ENCODE measurements around the gene KCNA3.

The KCNA3 gene

GRCh38 chr1:110708974-110709440 is 34.3 kb upstream of the KCNA3 start:
- Histone ChIP-seq H3K9ac (ENCODE audit: low read length) (no peak overlapping the region), H3K79me2 (ENCODE audit: low read length) (no peaks in the 10 kb centered on the region), H3K27me3 (ENCODE audit: low read depth, low read length) (no peaks in the 10 kb centered on the region), H3K36me3 (replicated peaks; ENCODE audit: low read depth, low read length) (no peaks in the 10 kb centered on the region), H3K27ac (ENCODE audit: low read length) (no peak overlapping the region), H3K4me3 (ENCODE audit: low read length) (no peak overlapping the region), H3K4me2 (ENCODE audit: low read length) (no peak overlapping the region), H2AFZ (ENCODE audit: low read depth, low read length) (no peak overlapping the region), H3K9me3 (ENCODE audit: insufficient read depth, low read length) (no peaks in the 10 kb centered on the region), H3K4me1 (ENCODE audit: low read length) (0 out of 2 replicates have a peak, but pooled peaks cover 3% of the 10 kb centered on the region), H4K20me1 (ENCODE audit: insufficient read depth, low read length) (no peaks in the 10 kb centered on the region)
- TF ChIP-seq CTCF (IDR thresholded peaks at IDR 0.05; ENCODE audit: low read depth, low read length), result no peak
- no peak for TF ChIP-seq EZH2phosphoT487 (IDR thresholded peaks at IDR 0.05; ENCODE audit: low read depth)

- Histone ChIP-seq H3K4me1 (ENCODE audit: low read length) (0 out of 2 replicates have a peak, but pooled peaks cover 3% of the 10 kb centered on the region), H3K9me3 (ENCODE audit: insufficient read depth, low read length) (no peaks in the 10 kb centered on the region), H2AFZ (ENCODE audit: low read depth, low read length) (no peak overlapping the region), H3K79me2 (ENCODE audit: low read length) (no peaks in the 10 kb centered on the region), H3K4me2 (ENCODE audit: low read length) (no peak overlapping the region), H3K27me3 (ENCODE audit: low read depth, low read length) (no peaks in the 10 kb centered on the region), H4K20me1 (ENCODE audit: insufficient read depth, low read length) (no peaks in the 10 kb centered on the region), H3K4me3 (ENCODE audit: low read length) (no peak overlapping the region), H3K9ac (ENCODE audit: low read length) (no peak overlapping the region), H3K27ac (ENCODE audit: low read length) (no peak overlapping the region), H3K36me3 (replicated peaks; ENCODE audit: low read depth, low read length) (no peaks in the 10 kb centered on the region)
- TF ChIP-seq CTCF (IDR thresholded peaks at IDR 0.05; ENCODE audit: low read depth, low read length) (no peak), EZH2phosphoT487 (IDR thresholded peaks at IDR 0.05; ENCODE audit: low read depth) (no peak)
These were observed 32.5 kb upstream of the KCNA3 start for GRCh38 chr1:110707232-110707631.

GRCh38 chr1:110706621-110707020 is 31.9 kb upstream of the KCNA3 start:
- H3K4me3 ChIP-seq (ENCODE audit: low read length), result no peak overlapping the region
- H3K36me3 ChIP-seq (replicated peaks; ENCODE audit: low read depth, low read length), result no peaks in the 10 kb centered on the region
- no peak overlapping the region for H3K4me2 ChIP-seq (ENCODE audit: low read length)
- H3K27me3 ChIP-seq (ENCODE audit: low read depth, low read length), result no peaks in the 10 kb centered on the region
- H2AFZ ChIP-seq (ENCODE audit: low read depth, low read length), result no peak overlapping the region
- H3K9ac ChIP-seq (ENCODE audit: low read length), result no peak overlapping the region
- H3K27ac ChIP-seq (ENCODE audit: low read length), result no peak overlapping the region
- no peaks in the 10 kb centered on the region for H3K79me2 ChIP-seq (ENCODE audit: low read length)
- 0 out of 2 replicates have a peak, but pooled peaks cover under 1% of the 10 kb centered on the region for H3K4me1 ChIP-seq (ENCODE audit: low read length)
- no peaks in the 10 kb centered on the region for H3K9me3 ChIP-seq (ENCODE audit: insufficient read depth, low read length)
- H4K20me1 ChIP-seq (ENCODE audit: insufficient read depth, low read length), result no peaks in the 10 kb centered on the region
- no peak for TF ChIP-seq EZH2phosphoT487 (IDR thresholded peaks at IDR 0.05; ENCODE audit: low read depth)
- no peak for TF ChIP-seq CTCF (IDR thresholded peaks at IDR 0.05; ENCODE audit: low read depth, low read length)

- Histone ChIP-seq H3K4me2 (ENCODE audit: low read length) (no peak overlapping the region), H4K20me1 (ENCODE audit: insufficient read depth, low read length) (no peaks in the 10 kb centered on the region), H2AFZ (ENCODE audit: low read depth, low read length) (no peak overlapping the region), H3K36me3 (replicated peaks; ENCODE audit: low read depth, low read length) (no peaks in the 10 kb centered on the region), H3K4me3 (ENCODE audit: low read length) (no peak overlapping the region), H3K9me3 (ENCODE audit: insufficient read depth, low read length) (no peaks in the 10 kb centered on the region), H3K27ac (ENCODE audit: low read length) (no peak overlapping the region), H3K27me3 (ENCODE audit: low read depth, low read length) (no peaks in the 10 kb centered on the region), H3K4me1 (ENCODE audit: low read length) (no peaks in the 10 kb centered on the region), H3K9ac (ENCODE audit: low read length) (no peak overlapping the region), H3K79me2 (ENCODE audit: low read length) (no peaks in the 10 kb centered on the region)
- TF ChIP-seq CTCF (IDR thresholded peaks at IDR 0.05; ENCODE audit: low read depth, low read length) (no peak), EZH2phosphoT487 (IDR thresholded peaks at IDR 0.05; ENCODE audit: low read depth) (no peak)
These were observed 27.5 kb upstream of the KCNA3 start for GRCh38 chr1:110702260-110702659.
